A673 (cell line): ENCODE results near the gene AHRR.
"Not testable (repeated sequence)": the region's sequence is repeated elsewhere in the genome, so short reads cannot be mapped to it uniquely, and the experiment has no call there.

ENCODE experiments used
- CTCF ChIP-seq: fragments of 300-800, 200-600 bp; sonication (generic); conservative IDR thresholded peaks from 2 replicates; pipeline ENCODE4 v1.5.1; 2017; ENCODE audit warnings: low read depth, mild to moderate bottlenecking, antibody characterized with exemption, low read length, moderate library complexity, mixed read lengths
- EZH2 ChIP-seq: fragments of 200-600 bp; sonication (generic); IDR thresholded peaks from 2 replicates; pipeline ENCODE4 v1.6.1; 2017; ENCODE audit warnings: borderline replicate concordance, low read depth, mild to moderate bottlenecking, mixed read lengths, antibody characterized with exemption, low read length; ENCODE audit not compliant: poor library complexity, severe bottlenecking

GRCh38 chr5:309831-310230 is 11.7 kb upstream of the AHRR start:
- not testable (repeated sequence) for TF ChIP-seq EZH2, CTCF
